ENCODE results near the gene NEU2. TPM values are rescaled to one million over a fixed set of nuclear protein-coding genes. Genes with fewer than 3 reads are reported as not detected.
A peak's percentile ranks its signal among the peaks of the same experiment; 100 is the strongest.

Gene NEU2
- total and polyA plus RNA-seq, 10 of the 15 experiments (the other 5 are each of a cell fraction or from before 2014, with no cell fraction given) = not detected

DNA sequence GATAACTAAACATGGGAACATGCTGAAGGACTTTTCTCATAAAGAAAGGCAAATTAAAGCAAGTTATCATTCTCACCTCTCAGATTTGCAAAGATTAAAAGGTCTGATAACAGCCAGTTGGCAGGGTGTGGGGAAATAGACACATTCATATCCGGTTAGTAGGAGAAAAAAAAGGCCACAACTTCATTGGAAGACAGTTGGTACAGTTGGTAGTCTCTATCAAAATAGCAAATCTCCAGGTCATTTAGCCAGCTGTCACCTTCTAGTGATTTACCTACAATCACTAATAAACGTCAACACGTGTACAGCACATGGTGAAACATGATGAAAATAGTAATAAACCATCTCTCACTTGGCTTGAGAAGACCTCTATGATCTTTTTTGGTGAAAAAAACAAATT lies 44.3 kb downstream of the NEU2 start:
- DNase-seq (ENCODE audit: low read depth, low spot score) = no peak
- peak overlapping the region; percentile 90; the same call in 1 of the 2 replicates for H3K4me2 ChIP-seq (ENCODE audit: control insufficient read depth, insufficient read depth)
- no peak overlapping the region for H2AFZ ChIP-seq (ENCODE audit: control insufficient read depth, low read depth, low read length)
- no peaks in the 10 kb centered on the region for H3K27me3 ChIP-seq (replicated peaks in 1 of 2; ENCODE audit: control insufficient read depth in 2 of 2, insufficient read depth in 2 of 2, low read length in 1 of 2)
- H3K4me3 ChIP-seq = 0 out of 2 replicates have a peak overlapping the region, but pooled peaks have one; percentile 30
- ChIA-PET POLR2A (interaction anchor here (0.7 to 11.9 kb wide), 9 partner anchors 8 to 27 kb away, joined by 3 to 271 read pairs (median 6); partner anchors contain the start of gene INPP5D), CTCF (interaction anchor here (0.7 to 4.2 kb wide), 4 partner anchors 12 to 333 kb away, joined by 3 to 46 read pairs (median 12); partner anchors contain the start of gene INPP5D), SMC1A (ENCODE audit: uncharacterized antibody, unreplicated experiment) (interaction anchor here (1.0 to 17.9 kb wide), 6 partner anchors 10 to 119 kb away, joined by 4 to 351 read pairs (median 24); partner anchors contain the start of gene INPP5D), RAD21 (ENCODE audit: unreplicated experiment) (interaction anchor here (1.4 to 15.1 kb wide), 7 partner anchors 8 to 147 kb away, joined by 3 to 361 read pairs (median 10); partner anchors contain the start of gene INPP5D)
- no peaks in the 10 kb centered on the region; the same call in 1 of the 2 replicates for H4K20me1 ChIP-seq (ENCODE audit: control insufficient read depth, insufficient read depth)
- peaks cover 82% of the 10 kb centered on the region for H3K79me2 ChIP-seq (ENCODE audit: control insufficient read depth, insufficient read depth, low read length)
- no peak for ATAC-seq
- no peak overlapping the region; the same call in 1 of the 2 replicates for H3K9ac ChIP-seq (ENCODE audit: control insufficient read depth, insufficient read depth, low read length)
- peaks cover 17 to 31% of the 10 kb centered on the region in 2 experiments for H3K36me3 ChIP-seq (ENCODE audit: control insufficient read depth in 2 of 2, insufficient read depth in 2 of 2, low read length in 1 of 2)
- H3K9me3 ChIP-seq (replicated peaks; ENCODE audit: control insufficient read depth, insufficient read depth, low read length) = peaks cover 2% of the 10 kb centered on the region; the same call in 1 of the 3 replicates
- WGBS (ENCODE audit: insufficient coverage, insufficient replicate concordance, low lambda C conversion rate, missing lambda C conversion rate) = 35% methylated on average over 3 of the region's 3 CpGs
- TSS peak; percentile 5 for BruUV-seq (replicated peaks)
- in situ Hi-C loops (cut with MboI) = no loop called here
- peaks cover 90% of the 10 kb centered on the region for H3K4me1 ChIP-seq (ENCODE audit: control insufficient read depth, insufficient read depth, low read length)
- intact Hi-C loops (cut with micrococcal nuclease; ENCODE audit: unreplicated experiment) = no loop called here
- FAIRE-seq = no peak
- TF ChIP-seq NR2F1 (conservative IDR thresholded peaks at IDR 0.05) = no peak
- TF ChIP-seq, protein P1, sequence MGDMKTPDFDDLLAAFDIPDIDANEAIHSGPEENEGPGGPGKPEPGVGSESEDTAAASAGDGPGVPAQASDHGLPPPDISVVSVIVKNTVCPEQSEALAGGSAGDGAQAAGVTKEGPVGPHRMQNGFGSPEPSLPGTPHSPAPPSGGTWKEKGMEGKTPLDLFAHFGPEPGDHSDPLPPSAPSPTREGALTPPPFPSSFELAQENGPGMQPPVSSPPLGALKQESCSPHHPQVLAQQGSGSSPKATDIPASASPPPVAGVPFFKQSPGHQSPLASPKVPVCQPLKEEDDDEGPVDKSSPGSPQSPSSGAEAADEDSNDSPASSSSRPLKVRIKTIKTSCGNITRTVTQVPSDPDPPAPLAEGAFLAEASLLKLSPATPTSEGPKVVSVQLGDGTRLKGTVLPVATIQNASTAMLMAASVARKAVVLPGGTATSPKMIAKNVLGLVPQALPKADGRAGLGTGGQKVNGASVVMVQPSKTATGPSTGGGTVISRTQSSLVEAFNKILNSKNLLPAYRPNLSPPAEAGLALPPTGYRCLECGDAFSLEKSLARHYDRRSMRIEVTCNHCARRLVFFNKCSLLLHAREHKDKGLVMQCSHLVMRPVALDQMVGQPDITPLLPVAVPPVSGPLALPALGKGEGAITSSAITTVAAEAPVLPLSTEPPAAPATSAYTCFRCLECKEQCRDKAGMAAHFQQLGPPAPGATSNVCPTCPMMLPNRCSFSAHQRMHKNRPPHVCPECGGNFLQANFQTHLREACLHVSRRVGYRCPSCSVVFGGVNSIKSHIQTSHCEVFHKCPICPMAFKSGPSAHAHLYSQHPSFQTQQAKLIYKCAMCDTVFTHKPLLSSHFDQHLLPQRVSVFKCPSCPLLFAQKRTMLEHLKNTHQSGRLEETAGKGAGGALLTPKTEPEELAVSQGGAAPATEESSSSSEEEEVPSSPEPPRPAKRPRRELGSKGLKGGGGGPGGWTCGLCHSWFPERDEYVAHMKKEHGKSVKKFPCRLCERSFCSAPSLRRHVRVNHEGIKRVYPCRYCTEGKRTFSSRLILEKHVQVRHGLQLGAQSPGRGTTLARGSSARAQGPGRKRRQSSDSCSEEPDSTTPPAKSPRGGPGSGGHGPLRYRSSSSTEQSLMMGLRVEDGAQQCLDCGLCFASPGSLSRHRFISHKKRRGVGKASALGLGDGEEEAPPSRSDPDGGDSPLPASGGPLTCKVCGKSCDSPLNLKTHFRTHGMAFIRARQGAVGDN (IDR thresholded peaks at IDR 0.05) = peak; percentile 75
- TF ChIP-seq MEF2B (IDR thresholded peaks at IDR 0.05; ENCODE audit: partially characterized antibody, poor library complexity, severe bottlenecking) = peak; percentile 17
- TF ChIP-seq, protein P2, sequence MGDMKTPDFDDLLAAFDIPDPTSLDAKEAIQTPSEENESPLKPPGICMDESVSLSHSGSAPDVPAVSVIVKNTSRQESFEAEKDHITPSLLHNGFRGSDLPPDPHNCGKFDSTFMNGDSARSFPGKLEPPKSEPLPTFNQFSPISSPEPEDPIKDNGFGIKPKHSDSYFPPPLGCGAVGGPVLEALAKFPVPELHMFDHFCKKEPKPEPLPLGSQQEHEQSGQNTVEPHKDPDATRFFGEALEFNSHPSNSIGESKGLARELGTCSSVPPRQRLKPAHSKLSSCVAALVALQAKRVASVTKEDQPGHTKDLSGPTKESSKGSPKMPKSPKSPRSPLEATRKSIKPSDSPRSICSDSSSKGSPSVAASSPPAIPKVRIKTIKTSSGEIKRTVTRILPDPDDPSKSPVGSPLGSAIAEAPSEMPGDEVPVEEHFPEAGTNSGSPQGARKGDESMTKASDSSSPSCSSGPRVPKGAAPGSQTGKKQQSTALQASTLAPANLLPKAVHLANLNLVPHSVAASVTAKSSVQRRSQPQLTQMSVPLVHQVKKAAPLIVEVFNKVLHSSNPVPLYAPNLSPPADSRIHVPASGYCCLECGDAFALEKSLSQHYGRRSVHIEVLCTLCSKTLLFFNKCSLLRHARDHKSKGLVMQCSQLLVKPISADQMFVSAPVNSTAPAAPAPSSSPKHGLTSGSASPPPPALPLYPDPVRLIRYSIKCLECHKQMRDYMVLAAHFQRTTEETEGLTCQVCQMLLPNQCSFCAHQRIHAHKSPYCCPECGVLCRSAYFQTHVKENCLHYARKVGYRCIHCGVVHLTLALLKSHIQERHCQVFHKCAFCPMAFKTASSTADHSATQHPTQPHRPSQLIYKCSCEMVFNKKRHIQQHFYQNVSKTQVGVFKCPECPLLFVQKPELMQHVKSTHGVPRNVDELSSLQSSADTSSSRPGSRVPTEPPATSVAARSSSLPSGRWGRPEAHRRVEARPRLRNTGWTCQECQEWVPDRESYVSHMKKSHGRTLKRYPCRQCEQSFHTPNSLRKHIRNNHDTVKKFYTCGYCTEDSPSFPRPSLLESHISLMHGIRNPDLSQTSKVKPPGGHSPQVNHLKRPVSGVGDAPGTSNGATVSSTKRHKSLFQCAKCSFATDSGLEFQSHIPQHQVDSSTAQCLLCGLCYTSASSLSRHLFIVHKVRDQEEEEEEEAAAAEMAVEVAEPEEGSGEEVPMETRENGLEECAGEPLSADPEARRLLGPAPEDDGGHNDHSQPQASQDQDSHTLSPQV (IDR thresholded peaks at IDR 0.05) = peak; percentile 46; the same call in 1 of the 2 replicates
- peak; percentile 6 to 12; a peak in 1 of 4 replicates for TF ChIP-seq BHLHE40 (IDR thresholded peaks at IDR 0.05; ENCODE audit: borderline replicate concordance in 1 of 2, low read depth in 2 of 2, low read length in 1 of 2)
- TF ChIP-seq NFXL1 (IDR thresholded peaks at IDR 0.05; ENCODE audit: borderline replicate concordance) = no peak
- peak overlapping the region; percentile 89 for H3K27ac ChIP-seq (ENCODE audit: control insufficient read depth, insufficient read depth)
